Endodermal cell (in vitro differentiated cells): Measurements from ENCODE around the gene KDELR3. TPM values are rescaled to one million over a fixed set of nuclear protein-coding genes. Genes with fewer than 3 reads are reported as not detected.
A peak's percentile ranks its signal among the peaks of the same experiment; 100 is the strongest.

Experiments
- DNase-seq: peaks from one replicate; pipeline ENCODE4 v3.0.0-alpha.2; 2017
- H3K27ac ChIP-seq: 2 replicates; pipeline ENCODE4 v1.5.1; 2013; ENCODE audit warnings: mild to moderate bottlenecking, low read depth, low read length, moderate library complexity
- H3K27me3 ChIP-seq: 2 replicates; pipeline ENCODE4 v1.6.1; 2013; ENCODE audit warnings: mild to moderate bottlenecking, low read length, moderate library complexity; ENCODE audit not compliant: insufficient read depth, control insufficient read depth, poor library complexity, severe bottlenecking
- H3K36me3 ChIP-seq: 2 replicates; pipeline ENCODE4 v1.7.0; 2013; ENCODE audit warnings: mild to moderate bottlenecking, low read length, moderate library complexity; ENCODE audit not compliant: control insufficient read depth, insufficient read depth
- H3K4me1 ChIP-seq: one replicate; pipeline ENCODE4 v1.7.0; 2013; ENCODE audit warnings: low read length; ENCODE audit not compliant: control insufficient read depth, insufficient read depth
- H3K4me3 ChIP-seq: 2 replicates; pipeline ENCODE4 v1.5.1; 2013; ENCODE audit warnings: mild to moderate bottlenecking, low read length, moderate library complexity
- H3K9ac ChIP-seq: 2 replicates; pipeline ENCODE4 v1.6.1; 2013; ENCODE audit warnings: mild to moderate bottlenecking, low read length, moderate library complexity; ENCODE audit not compliant: poor library complexity, severe bottlenecking; ENCODE audit errors: extremely low read depth
- H3K9me3 ChIP-seq: 2 replicates; pipeline ENCODE4 v1.6.1; 2013; ENCODE audit warnings: mild to moderate bottlenecking, low read length, moderate library complexity; ENCODE audit not compliant: control insufficient read depth
- H3K27ac Mint-ChIP-seq: 2 replicates; pipeline ENCODE4 v1.8.0; 2020; ENCODE audit warnings: mixed read lengths
- H3K27me3 Mint-ChIP-seq: 2 replicates; pipeline ENCODE4 v1.8.0; 2021; ENCODE audit warnings: mild to moderate bottlenecking, mixed read lengths; ENCODE audit not compliant: insufficient read depth
- H3K36me3 Mint-ChIP-seq: 2 replicates; pipeline ENCODE4 v1.8.0; 2020; ENCODE audit warnings: low read depth, mixed read lengths
- H3K4me1 Mint-ChIP-seq: 2 replicates; pipeline ENCODE4 v1.8.0; 2020; ENCODE audit warnings: mixed read lengths
- H3K4me3 Mint-ChIP-seq: 2 replicates; pipeline ENCODE4 v1.8.0; 2020; ENCODE audit warnings: mild to moderate bottlenecking, moderate library complexity, mixed read lengths
- H3K9me3 Mint-ChIP-seq: 2 replicates; pipeline ENCODE4 v1.8.0; 2020; ENCODE audit warnings: mild to moderate bottlenecking, mixed read lengths
- WGBS, 2 experiments: methylation state at CpG; one replicate each; pipeline versions ENCODE4 v1.1.5 to v1.1.7; 2013; ENCODE audit warnings: missing lambda C conversion rate in 2 of 2, mixed read lengths in 1 of 2; ENCODE audit not compliant: insufficient coverage in 1 of 2, insufficient read length in 1 of 2; 5-methylcytosine and 5-hydroxymethylcytosine counted together
- total RNA-seq, 2 donors: library from RNA; stranded (reverse); fragmentation: NEBNext Ultra II Directional in 1 of 2; extraction: Animal tissue kit (Norgen Biotek cat#: 25700) in 1 of 2; gene quantifications; 2 replicates in 1 of 2; 3 replicates in 1 of 2; pipeline ENCODE4 v1.2.1, GENCODE V29; 2021
- TF ChIP-seq, protein P1 (sequence below): fragments of 200-600 bp; sonication (generic); conservative IDR thresholded peaks from 2 replicates; pipeline ENCODE4 v1.5.0; 2021; ENCODE audit warnings: antibody characterized with exemption, mild to moderate bottlenecking

Gene KDELR3
- total RNA-seq, 2 donors from 2014 or later: 11.4 to 14.9 TPM

DNA sequence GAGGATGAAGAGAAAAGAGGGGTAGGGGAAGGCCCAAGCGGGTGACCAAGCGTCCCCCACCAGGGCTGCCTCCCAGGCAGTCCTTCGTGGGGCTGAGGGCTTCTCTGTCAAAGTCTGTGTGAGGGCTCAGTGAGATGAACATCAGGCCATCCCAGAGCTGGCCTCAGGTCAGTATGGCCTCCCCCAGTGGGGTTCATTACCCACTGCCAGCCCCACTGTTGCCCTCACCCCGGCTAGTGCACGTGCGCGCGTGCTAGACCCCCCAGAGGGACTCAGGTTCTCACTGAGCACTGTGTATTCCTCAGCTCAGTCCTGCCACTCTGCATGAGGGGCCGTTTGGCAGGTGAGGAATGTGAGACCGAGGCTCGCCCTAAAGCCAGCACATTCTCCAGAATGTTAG, 3.3 kb downstream of the KDELR3 start:
- no peaks in the 10 kb centered on the region for H3K27me3 ChIP-seq
- Mint-ChIP-seq H3K9me3 (no peaks in the 10 kb centered on the region), H3K4me1 (no peaks in the 10 kb centered on the region), H3K4me3 (no peak overlapping the region), H3K27ac (no peak overlapping the region), H3K27me3 (peaks cover 16% of the 10 kb centered on the region), H3K36me3 (no peaks in the 10 kb centered on the region)
- H3K4me3 ChIP-seq: no peak overlapping the region
- H3K27ac ChIP-seq: no peak overlapping the region
- TF ChIP-seq, protein P1, sequence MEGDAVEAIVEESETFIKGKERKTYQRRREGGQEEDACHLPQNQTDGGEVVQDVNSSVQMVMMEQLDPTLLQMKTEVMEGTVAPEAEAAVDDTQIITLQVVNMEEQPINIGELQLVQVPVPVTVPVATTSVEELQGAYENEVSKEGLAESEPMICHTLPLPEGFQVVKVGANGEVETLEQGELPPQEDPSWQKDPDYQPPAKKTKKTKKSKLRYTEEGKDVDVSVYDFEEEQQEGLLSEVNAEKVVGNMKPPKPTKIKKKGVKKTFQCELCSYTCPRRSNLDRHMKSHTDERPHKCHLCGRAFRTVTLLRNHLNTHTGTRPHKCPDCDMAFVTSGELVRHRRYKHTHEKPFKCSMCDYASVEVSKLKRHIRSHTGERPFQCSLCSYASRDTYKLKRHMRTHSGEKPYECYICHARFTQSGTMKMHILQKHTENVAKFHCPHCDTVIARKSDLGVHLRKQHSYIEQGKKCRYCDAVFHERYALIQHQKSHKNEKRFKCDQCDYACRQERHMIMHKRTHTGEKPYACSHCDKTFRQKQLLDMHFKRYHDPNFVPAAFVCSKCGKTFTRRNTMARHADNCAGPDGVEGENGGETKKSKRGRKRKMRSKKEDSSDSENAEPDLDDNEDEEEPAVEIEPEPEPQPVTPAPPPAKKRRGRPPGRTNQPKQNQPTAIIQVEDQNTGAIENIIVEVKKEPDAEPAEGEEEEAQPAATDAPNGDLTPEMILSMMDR: no peak
- H3K9me3 ChIP-seq: no peaks in the 10 kb centered on the region
- DNase-seq: no peak
- 91 to 95% methylated on average over 5 to 11 of the region's 11 CpGs for WGBS, 2 experiments
- no peaks in the 10 kb centered on the region for H3K4me1 ChIP-seq
- H3K9ac ChIP-seq: no peak overlapping the region
- H3K36me3 ChIP-seq: no peaks in the 10 kb centered on the region

GRCh38 chr22:38474003-38474607, 6.2 kb downstream of the KDELR3 start:
- peak; percentile 40 for DNase-seq
- no peak overlapping the region for H3K27ac ChIP-seq
- H3K27ac Mint-ChIP-seq: peak overlapping the region; percentile 71
- TF ChIP-seq, protein P1: no peak
- H3K27me3 Mint-ChIP-seq: peaks cover 2% of the 10 kb centered on the region
- H3K4me3 ChIP-seq: no peak overlapping the region
- no peaks in the 10 kb centered on the region for H3K9me3 ChIP-seq
- H3K36me3 Mint-ChIP-seq: no peaks in the 10 kb centered on the region
- 77 to 88% methylated on average over 7 to 9 of the region's 10 CpGs for WGBS, 2 experiments
- no peaks in the 10 kb centered on the region for H3K9me3 Mint-ChIP-seq
- peaks cover 1% of the 10 kb centered on the region for H3K36me3 ChIP-seq
- H3K4me1 ChIP-seq: no peaks in the 10 kb centered on the region
- H3K4me1 Mint-ChIP-seq: peaks cover 10% of the 10 kb centered on the region
- no peak overlapping the region for H3K9ac ChIP-seq
- no peaks in the 10 kb centered on the region for H3K27me3 ChIP-seq
- no peak overlapping the region for H3K4me3 Mint-ChIP-seq

GRCh38 chr22:38477585-38477984, 9.7 kb downstream of the KDELR3 start:
- H3K4me1 ChIP-seq: no peaks in the 10 kb centered on the region
- H3K27me3 Mint-ChIP-seq: no peaks in the 10 kb centered on the region
- WGBS, 2 experiments: 100% methylated on average over 1 of the region's 1 CpG
- H3K4me1 Mint-ChIP-seq: peaks cover 10% of the 10 kb centered on the region
- H3K9me3 ChIP-seq: no peaks in the 10 kb centered on the region
- TF ChIP-seq, protein P1: no peak
- H3K27ac Mint-ChIP-seq: peak overlapping the region; percentile 71
- DNase-seq: no peak
- no peak overlapping the region for H3K9ac ChIP-seq
- H3K36me3 Mint-ChIP-seq: peaks cover 17% of the 10 kb centered on the region
- H3K36me3 ChIP-seq: peaks cover 30% of the 10 kb centered on the region
- peak overlapping the region; percentile 6 for H3K27ac ChIP-seq
- no peak overlapping the region for H3K4me3 Mint-ChIP-seq
- H3K4me3 ChIP-seq: no peak overlapping the region
- H3K27me3 ChIP-seq: no peaks in the 10 kb centered on the region
- H3K9me3 Mint-ChIP-seq: no peaks in the 10 kb centered on the region
